Muscle of leg (tissue), 11 donors: ENCODE measurements around the gene CDH13. TPM values are rescaled to one million over a fixed set of nuclear protein-coding genes. Genes with fewer than 3 reads are reported as not detected.

Source experiments
- DNase-seq: peaks from one replicate; pipeline ENCODE4 v3.0.0; 2013
- H3K27ac ChIP-seq: one replicate; pipeline ENCODE4 v1.5.1; 2013; ENCODE audit warnings: mild to moderate bottlenecking, low read length, control low read depth
- H3K27me3 ChIP-seq: one replicate; pipeline ENCODE4 v1.6.1; 2013; ENCODE audit warnings: low read length; ENCODE audit not compliant: control insufficient read depth, insufficient read depth
- H3K36me3 ChIP-seq: one replicate; pipeline ENCODE4 v1.6.1; 2013; ENCODE audit warnings: low read length; ENCODE audit not compliant: control insufficient read depth, insufficient read depth
- H3K4me1 ChIP-seq: one replicate; pipeline ENCODE4 v1.6.1; 2013; ENCODE audit warnings: low read length; ENCODE audit not compliant: control insufficient read depth, insufficient read depth
- H3K4me3 ChIP-seq: one replicate; pipeline ENCODE4 v1.5.1; 2013; ENCODE audit warnings: low read length, control low read depth
- H3K9me3 ChIP-seq: replicated peaks from 2 replicates; pipeline ENCODE4 v1.6.1; 2013; ENCODE audit warnings: low read depth, low read length; ENCODE audit not compliant: control insufficient read depth
- WGBS: methylation state at CpG from one replicate; pipeline ENCODE4 v1.1.5; 2013; ENCODE audit warnings: missing lambda C conversion rate; ENCODE audit not compliant: insufficient coverage; 5-methylcytosine and 5-hydroxymethylcytosine counted together
- polyA plus RNA-seq, 8 donors: library from polyadenylated mRNA; unstranded; fragments of 120-200 nt; gene quantifications; one replicate each; pipeline versions ENCODE4 v1.2.1 to v1.2.3, GENCODE V29; 2013; ENCODE audit warnings: inconsistent platforms in 1 of 8, low replicate concordance in 1 of 8; ENCODE audit not compliant: insufficient read length in 8 of 8, insufficient read depth in 1 of 8
- total RNA-seq: library from RNA; stranded (reverse); fragments of 120-200 nt; gene quantifications from one replicate; pipeline ENCODE4 v1.2.4, GENCODE V29; 2013

Gene CDH13
- total and polyA plus RNA-seq, 9 donors = 30.5 to 55.7 (median 47.9) TPM

GRCh38 chr16:82792693-82793092 lies 165.9 kb downstream of the CDH13 start:
- WGBS = 79% methylated on average over 5 of the region's 6 CpGs
- no peak overlapping the region for H3K27ac ChIP-seq
- H3K27me3 ChIP-seq = no peaks in the 10 kb centered on the region
- DNase-seq = peak; percentile 6
- H3K36me3 ChIP-seq = no peaks in the 10 kb centered on the region
- no peak overlapping the region for H3K4me3 ChIP-seq
- H3K4me1 ChIP-seq = no peaks in the 10 kb centered on the region
- H3K9me3 ChIP-seq = no peaks in the 10 kb centered on the region

- no peaks in the 10 kb centered on the region for H3K9me3 ChIP-seq
- 47% methylated on average over 2 of the region's 10 CpGs for WGBS
- H3K4me1 ChIP-seq = no peaks in the 10 kb centered on the region
- no peaks in the 10 kb centered on the region for H3K36me3 ChIP-seq
- no peak overlapping the region for H3K27ac ChIP-seq
- no peak overlapping the region for H3K4me3 ChIP-seq
- H3K27me3 ChIP-seq = no peaks in the 10 kb centered on the region
- no peak for DNase-seq
Measured at GRCh38 chr16:82793528-82794245, 166.9 kb downstream of the CDH13 start.

- no peaks in the 10 kb centered on the region for H3K4me1 ChIP-seq
- DNase-seq = no peak
- no CpG with 5 or more reads among the region's 3 CpGs for WGBS
- H3K4me3 ChIP-seq = no peak overlapping the region
- H3K27me3 ChIP-seq = no peaks in the 10 kb centered on the region
- no peaks in the 10 kb centered on the region for H3K36me3 ChIP-seq
- no peak overlapping the region for H3K27ac ChIP-seq
- H3K9me3 ChIP-seq = no peaks in the 10 kb centered on the region
Measured at GRCh38 chr16:82796047-82796446, 169.3 kb downstream of the CDH13 start.

GRCh38 chr16:82801361-82801760 lies 174.6 kb downstream of the CDH13 start:
- no peaks in the 10 kb centered on the region for H3K36me3 ChIP-seq
- no peaks in the 10 kb centered on the region for H3K27me3 ChIP-seq
- H3K9me3 ChIP-seq = no peaks in the 10 kb centered on the region
- no peaks in the 10 kb centered on the region for H3K4me1 ChIP-seq
- DNase-seq = no peak
- 100% methylated on average over 1 of the region's 4 CpGs for WGBS
- no peak overlapping the region for H3K4me3 ChIP-seq
- H3K27ac ChIP-seq = no peak overlapping the region

- no peaks in the 10 kb centered on the region for H3K4me1 ChIP-seq
- no peaks in the 10 kb centered on the region for H3K27me3 ChIP-seq
- DNase-seq = no peak
- H3K9me3 ChIP-seq = no peaks in the 10 kb centered on the region
- H3K4me3 ChIP-seq = no peak overlapping the region
- H3K36me3 ChIP-seq = no peaks in the 10 kb centered on the region
- H3K27ac ChIP-seq = no peak overlapping the region
- 100% methylated on average over 1 of the region's 1 CpG for WGBS
Measured at GRCh38 chr16:82805866-82806265, 179.1 kb downstream of the CDH13 start.

GRCh38 chr16:82807311-82807710 lies 180.5 kb downstream of the CDH13 start:
- H3K4me3 ChIP-seq = no peak overlapping the region
- H3K36me3 ChIP-seq = no peaks in the 10 kb centered on the region
- H3K4me1 ChIP-seq = no peaks in the 10 kb centered on the region
- H3K27ac ChIP-seq = no peak overlapping the region
- 78% methylated on average over 2 of the region's 3 CpGs for WGBS
- no peak for DNase-seq
- H3K9me3 ChIP-seq = no peaks in the 10 kb centered on the region
- no peaks in the 10 kb centered on the region for H3K27me3 ChIP-seq

- no CpG with 5 or more reads among the region's 1 CpG for WGBS
- H3K36me3 ChIP-seq = no peaks in the 10 kb centered on the region
- no peaks in the 10 kb centered on the region for H3K4me1 ChIP-seq
- H3K27ac ChIP-seq = no peak overlapping the region
- no peaks in the 10 kb centered on the region for H3K27me3 ChIP-seq
- H3K9me3 ChIP-seq = no peaks in the 10 kb centered on the region
- DNase-seq = no peak
- no peak overlapping the region for H3K4me3 ChIP-seq
Measured at GRCh38 chr16:82808036-82808435, 181.3 kb downstream of the CDH13 start.

GRCh38 chr16:82810077-82810476 lies 183.3 kb downstream of the CDH13 start:
- no peaks in the 10 kb centered on the region for H3K9me3 ChIP-seq
- 67% methylated on average over 2 of the region's 6 CpGs for WGBS
- H3K4me1 ChIP-seq = no peaks in the 10 kb centered on the region
- no peak overlapping the region for H3K4me3 ChIP-seq
- H3K27ac ChIP-seq = no peak overlapping the region
- DNase-seq = no peak
- no peaks in the 10 kb centered on the region for H3K27me3 ChIP-seq
- H3K36me3 ChIP-seq = no peaks in the 10 kb centered on the region

- DNase-seq = no peak
- H3K9me3 ChIP-seq = no peaks in the 10 kb centered on the region
- H3K4me3 ChIP-seq = no peak overlapping the region
- WGBS = no CpG with 5 or more reads among the region's 3 CpGs
- no peaks in the 10 kb centered on the region for H3K4me1 ChIP-seq
- H3K36me3 ChIP-seq = no peaks in the 10 kb centered on the region
- H3K27ac ChIP-seq = no peak overlapping the region
- no peaks in the 10 kb centered on the region for H3K27me3 ChIP-seq
Measured at GRCh38 chr16:82814059-82814458, 187.3 kb downstream of the CDH13 start.

GRCh38 chr16:82819286-82819685 lies 192.5 kb downstream of the CDH13 start:
- DNase-seq = no peak
- Histone ChIP-seq H3K36me3 (no peaks in the 10 kb centered on the region), H3K9me3 (no peaks in the 10 kb centered on the region), H3K27ac (no peak overlapping the region), H3K4me3 (no peak overlapping the region), H3K27me3 (no peaks in the 10 kb centered on the region), H3K4me1 (no peaks in the 10 kb centered on the region)

GRCh38 chr16:82820855-82821254 lies 194.1 kb downstream of the CDH13 start:
- peak; percentile 16 for DNase-seq
- Histone ChIP-seq H3K36me3 (no peaks in the 10 kb centered on the region), H3K4me1 (no peaks in the 10 kb centered on the region), H3K27ac (no peak overlapping the region), H3K4me3 (no peak overlapping the region), H3K9me3 (peaks cover 3% of the 10 kb centered on the region), H3K27me3 (no peaks in the 10 kb centered on the region)
- WGBS = 83% methylated on average over 1 of the region's 2 CpGs
